ENCODE measurements around the gene PLBD1.

The PLBD1 gene

DNA sequence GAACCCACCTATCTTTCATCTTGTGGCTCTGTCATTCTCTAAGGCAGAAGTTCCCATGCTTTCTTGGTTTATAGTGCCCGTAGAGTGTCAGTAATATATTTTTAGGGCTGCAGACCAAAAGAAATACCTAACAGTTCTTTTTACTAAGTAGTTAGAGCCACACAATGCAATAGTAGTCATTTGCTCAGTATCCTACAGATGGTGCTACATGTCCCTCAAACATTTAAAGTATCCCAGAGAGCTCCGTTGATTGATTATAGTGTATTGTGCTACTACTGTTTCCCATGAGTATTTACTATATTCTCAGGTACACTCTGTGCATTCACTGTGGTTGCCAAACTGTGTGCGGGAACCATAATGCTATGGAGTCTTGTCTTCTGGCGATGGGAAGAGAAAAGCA lies 4.7 kb upstream of the PLBD1 start:
- H3K36me3 ChIP-seq (ENCODE audit: low read length), result no peaks in the 10 kb centered on the region
- no peak overlapping the region for H2AFZ ChIP-seq (ENCODE audit: low read depth, low read length, severe bottlenecking)
- H3K9me3 ChIP-seq (ENCODE audit: insufficient read depth, low read length), result no peaks in the 10 kb centered on the region
- peaks cover 13% of the 10 kb centered on the region for H3F3A ChIP-seq (ENCODE audit: insufficient read depth)
- no peaks in the 10 kb centered on the region for H4K20me1 ChIP-seq (ENCODE audit: low read depth, low read length)
- H3K9me2 ChIP-seq (replicated peaks; ENCODE audit: insufficient read depth, low read length), result no peaks in the 10 kb centered on the region
- no peak overlapping the region for H3K4me3 ChIP-seq (ENCODE audit: insufficient read depth, low read length, poor library complexity, severe bottlenecking)
- TF ChIP-seq EZH2phosphoT487 (conservative IDR thresholded peaks at IDR 0.05; ENCODE audit: low read length), result no peak
- TF ChIP-seq, protein P1, sequence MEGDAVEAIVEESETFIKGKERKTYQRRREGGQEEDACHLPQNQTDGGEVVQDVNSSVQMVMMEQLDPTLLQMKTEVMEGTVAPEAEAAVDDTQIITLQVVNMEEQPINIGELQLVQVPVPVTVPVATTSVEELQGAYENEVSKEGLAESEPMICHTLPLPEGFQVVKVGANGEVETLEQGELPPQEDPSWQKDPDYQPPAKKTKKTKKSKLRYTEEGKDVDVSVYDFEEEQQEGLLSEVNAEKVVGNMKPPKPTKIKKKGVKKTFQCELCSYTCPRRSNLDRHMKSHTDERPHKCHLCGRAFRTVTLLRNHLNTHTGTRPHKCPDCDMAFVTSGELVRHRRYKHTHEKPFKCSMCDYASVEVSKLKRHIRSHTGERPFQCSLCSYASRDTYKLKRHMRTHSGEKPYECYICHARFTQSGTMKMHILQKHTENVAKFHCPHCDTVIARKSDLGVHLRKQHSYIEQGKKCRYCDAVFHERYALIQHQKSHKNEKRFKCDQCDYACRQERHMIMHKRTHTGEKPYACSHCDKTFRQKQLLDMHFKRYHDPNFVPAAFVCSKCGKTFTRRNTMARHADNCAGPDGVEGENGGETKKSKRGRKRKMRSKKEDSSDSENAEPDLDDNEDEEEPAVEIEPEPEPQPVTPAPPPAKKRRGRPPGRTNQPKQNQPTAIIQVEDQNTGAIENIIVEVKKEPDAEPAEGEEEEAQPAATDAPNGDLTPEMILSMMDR (IDR thresholded peaks at IDR 0.05; ENCODE audit: insufficient read depth, low read length, poor library complexity, severe bottlenecking), result no peak
- H3K27me3 ChIP-seq (ENCODE audit: low read length), result no peaks in the 10 kb centered on the region
- H3K4me2 ChIP-seq (ENCODE audit: low read depth, low read length, poor library complexity, severe bottlenecking), result no peak overlapping the region
- no peak overlapping the region for H3K9ac ChIP-seq (ENCODE audit: low read length)
- H3K27ac ChIP-seq (ENCODE audit: low read depth, low read length), result no peak overlapping the region
- H3K79me2 ChIP-seq (ENCODE audit: insufficient read depth, low read length), result no peaks in the 10 kb centered on the region

DNA sequence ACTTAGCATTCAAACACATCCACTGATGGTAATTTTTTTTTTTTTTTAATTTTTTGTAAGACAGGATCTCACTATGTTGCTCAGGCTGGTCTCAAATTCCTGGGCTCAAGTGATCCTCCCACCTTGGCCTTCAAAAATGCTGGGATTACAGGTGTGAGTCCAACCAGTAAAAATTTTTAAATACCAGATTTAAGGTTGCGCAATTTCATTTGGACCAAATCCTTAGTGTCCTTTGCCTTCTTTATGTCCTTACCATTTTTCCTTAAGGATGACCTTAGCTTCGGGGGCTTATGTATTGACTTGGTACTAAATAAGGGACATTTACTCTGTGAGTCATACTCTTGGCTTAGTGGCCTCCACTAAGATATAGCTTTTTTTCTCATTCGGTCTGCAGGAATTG lies 4.1 kb upstream of the PLBD1 start:
- Histone ChIP-seq H4K20me1 (ENCODE audit: low read depth, low read length) (no peaks in the 10 kb centered on the region), H2AFZ (ENCODE audit: low read depth, low read length, severe bottlenecking) (no peak overlapping the region), H3F3A (ENCODE audit: insufficient read depth) (peaks cover 9% of the 10 kb centered on the region), H3K9me2 (replicated peaks; ENCODE audit: insufficient read depth, low read length) (no peaks in the 10 kb centered on the region), H3K4me3 (ENCODE audit: insufficient read depth, low read length, poor library complexity, severe bottlenecking) (no peak overlapping the region), H3K4me2 (ENCODE audit: low read depth, low read length, poor library complexity, severe bottlenecking) (no peak overlapping the region), H3K79me2 (ENCODE audit: insufficient read depth, low read length) (no peaks in the 10 kb centered on the region), H3K9ac (ENCODE audit: low read length) (no peak overlapping the region), H3K36me3 (ENCODE audit: low read length) (no peaks in the 10 kb centered on the region), H3K27ac (ENCODE audit: low read depth, low read length) (no peak overlapping the region), H3K9me3 (ENCODE audit: insufficient read depth, low read length) (no peaks in the 10 kb centered on the region), H3K27me3 (ENCODE audit: low read length) (no peaks in the 10 kb centered on the region)
- TF ChIP-seq EZH2phosphoT487 (conservative IDR thresholded peaks at IDR 0.05; ENCODE audit: low read length), result no peak
- TF ChIP-seq, protein P1 (IDR thresholded peaks at IDR 0.05; ENCODE audit: insufficient read depth, low read length, poor library complexity, severe bottlenecking), result no peak

DNA sequence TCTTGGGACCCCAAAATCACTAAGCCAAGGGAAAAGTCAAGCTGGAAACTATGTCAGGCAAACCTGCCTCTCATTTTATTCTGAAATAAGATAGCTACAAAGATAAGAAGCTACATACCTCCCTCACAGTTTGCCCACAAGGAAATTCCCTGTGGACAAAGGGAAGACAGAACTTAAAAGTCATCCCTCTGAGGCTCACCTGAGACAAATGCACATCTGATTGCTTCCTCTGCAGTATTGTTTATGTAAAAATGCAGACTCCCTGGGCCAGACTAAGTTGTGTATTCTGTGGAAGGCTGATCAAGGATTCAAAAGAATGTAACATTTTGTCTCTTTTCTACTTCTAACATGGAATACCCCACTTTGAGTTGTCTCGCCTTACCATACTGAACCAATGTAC lies 2.5 kb upstream of the PLBD1 start:
- H3K27ac ChIP-seq (ENCODE audit: low read depth, low read length), result no peak overlapping the region
- H3K4me3 ChIP-seq (ENCODE audit: insufficient read depth, low read length, poor library complexity, severe bottlenecking), result no peak overlapping the region
- H3K9me2 ChIP-seq (replicated peaks; ENCODE audit: insufficient read depth, low read length), result no peaks in the 10 kb centered on the region
- H2AFZ ChIP-seq (ENCODE audit: low read depth, low read length, severe bottlenecking), result no peak overlapping the region
- TF ChIP-seq EZH2phosphoT487 (conservative IDR thresholded peaks at IDR 0.05; ENCODE audit: low read length), result no peak
- TF ChIP-seq, protein P1 (IDR thresholded peaks at IDR 0.05; ENCODE audit: insufficient read depth, low read length, poor library complexity, severe bottlenecking), result no peak
- H3K9me3 ChIP-seq (ENCODE audit: insufficient read depth, low read length), result no peaks in the 10 kb centered on the region
- no peaks in the 10 kb centered on the region for H3K79me2 ChIP-seq (ENCODE audit: insufficient read depth, low read length)
- no peak overlapping the region for H3K9ac ChIP-seq (ENCODE audit: low read length)
- no peaks in the 10 kb centered on the region for H3K36me3 ChIP-seq (ENCODE audit: low read length)
- no peaks in the 10 kb centered on the region for H3K27me3 ChIP-seq (ENCODE audit: low read length)
- no peaks in the 10 kb centered on the region for H4K20me1 ChIP-seq (ENCODE audit: low read depth, low read length)
- no peak overlapping the region for H3K4me2 ChIP-seq (ENCODE audit: low read depth, low read length, poor library complexity, severe bottlenecking)
- H3F3A ChIP-seq (ENCODE audit: insufficient read depth), result no peaks in the 10 kb centered on the region

All from SU-DHL-6 (cell line).